Non-pigmented ciliary epithelial cell (primary cell): ENCODE measurements around the gene CIROP.

Source experiments
- DNase-seq: peaks from one replicate; pipeline ENCODE4 v3.0.0-alpha.2; 2010; ENCODE audit warnings: low read depth

CIROP gene

DNA sequence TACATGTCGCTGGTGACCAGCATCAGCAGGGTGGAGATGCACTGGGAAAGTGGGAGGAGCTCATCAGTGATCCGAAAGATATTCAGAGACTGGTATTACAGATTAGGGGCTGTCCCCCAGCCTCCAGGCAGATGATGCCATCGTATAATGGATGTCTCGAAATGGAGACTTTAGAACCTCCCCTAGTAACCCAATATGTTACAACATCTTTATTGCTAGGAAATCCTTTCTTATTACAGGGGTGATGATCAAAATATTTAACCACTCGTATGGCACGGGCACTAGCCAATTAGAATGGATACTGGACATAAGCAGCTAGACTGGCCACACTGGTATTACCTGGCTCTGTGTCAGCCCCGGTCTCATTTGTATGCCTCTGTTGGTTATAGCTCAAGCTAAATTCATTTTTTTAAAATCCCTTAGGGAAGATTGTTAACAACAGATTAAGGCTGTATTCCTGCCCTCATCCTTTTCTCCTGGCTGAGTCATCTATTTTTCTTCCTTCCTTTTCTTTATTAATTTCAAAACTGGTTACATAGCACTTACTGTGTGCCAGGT lies 25.0 kb upstream of the CIROP start:
- DNase-seq = no peak

DNA sequence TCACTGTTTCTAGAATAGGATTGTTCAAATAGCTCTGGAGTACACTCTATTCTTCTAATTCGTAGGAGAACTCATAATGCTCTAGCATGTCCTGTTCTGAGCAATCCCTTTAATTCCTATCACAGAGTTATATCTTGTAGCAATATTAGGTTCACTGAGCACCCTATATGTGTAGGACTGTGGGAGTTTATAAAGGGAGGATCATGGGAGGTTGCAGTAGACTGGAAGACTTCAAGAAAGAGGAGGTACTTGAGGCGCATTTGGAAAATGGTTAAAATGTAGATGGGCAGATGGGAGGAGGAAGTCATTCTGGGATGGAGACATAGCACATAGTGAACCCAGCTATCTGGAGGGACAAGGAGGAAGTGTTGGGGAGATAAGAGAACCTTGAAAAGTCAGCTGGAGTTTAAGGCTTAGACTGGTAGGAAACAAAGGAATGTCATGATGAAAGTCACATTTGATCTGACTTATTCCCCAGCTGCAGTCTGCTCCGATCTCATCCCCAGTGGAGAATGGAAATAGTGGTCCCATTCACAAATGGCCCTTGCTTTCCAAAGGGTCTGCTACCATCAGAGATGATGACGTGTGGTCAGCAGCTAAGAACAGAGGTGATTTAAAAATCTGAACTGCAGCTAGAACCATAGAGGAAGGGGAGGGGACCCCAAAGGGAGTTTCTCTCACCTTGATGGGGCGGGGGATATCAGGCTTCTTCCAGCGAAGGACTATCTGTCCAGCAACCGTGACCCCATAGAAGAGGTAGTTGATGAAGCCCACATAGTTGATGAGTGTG lies 24.4 kb upstream of the CIROP start:
- no peak for DNase-seq

DNA sequence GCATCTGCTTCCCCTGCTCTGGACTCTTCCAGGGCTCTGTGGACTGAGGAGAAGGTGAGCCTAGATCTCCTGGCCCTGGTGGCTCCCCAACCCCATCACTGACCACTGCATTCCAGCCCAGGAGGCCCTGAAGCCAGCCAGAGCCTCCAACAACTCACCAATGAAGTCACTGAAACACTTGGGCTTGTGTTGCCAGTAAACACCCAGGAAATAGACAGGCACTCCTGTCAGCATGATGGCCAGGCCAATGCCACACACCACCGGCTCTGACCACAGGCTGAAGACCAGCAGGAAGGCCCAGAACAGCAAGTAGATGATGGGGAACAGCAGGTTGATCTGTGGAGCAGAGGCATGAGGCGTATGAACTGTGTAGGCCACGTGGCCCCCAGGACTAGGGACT lies 23.1 kb upstream of the CIROP start:
- no peak for DNase-seq

DNA sequence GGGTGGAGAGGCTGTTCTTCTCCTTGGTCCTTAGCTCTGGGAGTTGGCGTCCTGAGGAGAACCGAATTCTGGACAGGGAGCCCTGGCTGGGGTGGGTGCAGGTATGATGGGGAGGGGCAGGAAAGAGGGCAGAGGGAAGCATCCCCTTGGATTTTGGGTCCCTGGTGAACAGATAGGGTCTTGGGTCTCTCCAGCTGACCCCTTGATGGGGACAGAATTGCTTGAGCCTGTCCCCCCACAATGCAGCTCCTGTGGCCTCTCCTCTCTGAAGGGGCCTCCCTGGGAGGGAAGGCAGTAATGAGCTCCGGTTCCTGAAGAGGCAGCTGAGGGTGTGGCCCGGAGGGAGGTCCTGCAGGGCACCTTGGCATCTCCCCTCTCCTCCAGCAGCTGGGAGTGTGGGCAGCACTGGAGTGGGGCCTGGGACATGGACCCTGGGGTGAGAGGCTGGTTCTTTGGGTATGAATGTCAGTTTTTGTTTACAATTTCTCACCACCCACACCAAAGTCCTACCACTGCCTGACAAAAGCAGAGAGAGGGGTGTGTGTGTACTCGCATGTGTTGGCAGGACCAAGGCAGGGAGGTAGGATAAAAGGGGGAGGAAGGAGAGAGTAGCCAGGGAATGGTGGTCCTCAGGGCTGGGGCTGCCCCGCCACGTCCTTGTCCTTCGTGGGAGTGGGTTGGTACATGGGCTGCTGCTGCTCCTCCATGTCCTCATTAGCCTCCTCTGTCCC lies 21.9 kb upstream of the CIROP start:
- no peak for DNase-seq

DNA sequence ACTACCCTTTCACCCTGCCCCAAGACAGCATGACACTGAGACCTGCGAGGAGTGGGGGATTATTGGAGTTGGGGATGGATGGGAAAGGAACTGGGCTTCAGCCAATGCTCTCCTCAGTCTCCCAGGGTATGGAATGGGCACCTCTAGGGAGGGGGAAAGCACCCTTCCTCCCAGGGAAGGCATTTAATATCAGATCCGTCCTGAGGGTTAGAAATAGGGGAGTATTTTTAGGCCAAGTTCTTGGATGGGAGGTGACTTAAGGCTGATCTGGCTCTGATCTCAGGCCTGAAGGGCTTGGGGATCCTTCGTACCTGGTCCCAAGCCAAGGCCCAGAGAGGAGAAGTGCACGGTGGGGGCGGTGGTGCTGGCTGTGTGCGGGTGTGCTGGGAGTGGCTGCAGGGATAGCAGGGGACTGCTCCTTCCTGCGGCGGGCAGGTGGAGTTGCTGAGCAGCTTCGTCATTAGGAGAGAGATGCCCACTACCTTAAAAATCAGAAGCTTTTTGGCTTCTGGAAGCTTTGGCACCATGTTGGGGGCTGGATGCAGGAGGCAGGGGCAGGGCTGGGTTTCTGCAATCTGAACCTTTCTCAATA lies 21.2 kb upstream of the CIROP start:
- DNase-seq = no peak

DNA sequence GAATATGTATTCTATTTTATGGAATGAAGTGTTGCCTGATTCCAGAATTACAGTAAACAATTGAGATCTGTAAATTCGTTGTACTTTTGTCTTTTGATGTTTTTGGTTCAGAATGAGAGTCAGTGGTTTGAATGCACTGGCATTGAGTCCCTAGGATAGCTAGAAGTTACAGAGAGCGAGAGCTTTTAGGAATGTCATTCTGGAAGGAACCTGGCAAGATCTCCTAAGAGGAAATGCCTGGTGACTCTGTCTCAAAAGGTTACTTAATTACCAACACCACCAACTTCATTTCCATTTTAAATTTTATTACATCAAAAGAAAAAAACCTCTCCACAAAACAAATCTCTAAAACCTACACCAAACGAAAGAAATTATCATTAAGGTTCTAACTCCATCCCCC lies 20.2 kb upstream of the CIROP start:
- DNase-seq = no peak

- DNase-seq = no peak
These were observed 19.7 kb upstream of the CIROP start for GRCh38 chr14:23124337-23124954.

DNA sequence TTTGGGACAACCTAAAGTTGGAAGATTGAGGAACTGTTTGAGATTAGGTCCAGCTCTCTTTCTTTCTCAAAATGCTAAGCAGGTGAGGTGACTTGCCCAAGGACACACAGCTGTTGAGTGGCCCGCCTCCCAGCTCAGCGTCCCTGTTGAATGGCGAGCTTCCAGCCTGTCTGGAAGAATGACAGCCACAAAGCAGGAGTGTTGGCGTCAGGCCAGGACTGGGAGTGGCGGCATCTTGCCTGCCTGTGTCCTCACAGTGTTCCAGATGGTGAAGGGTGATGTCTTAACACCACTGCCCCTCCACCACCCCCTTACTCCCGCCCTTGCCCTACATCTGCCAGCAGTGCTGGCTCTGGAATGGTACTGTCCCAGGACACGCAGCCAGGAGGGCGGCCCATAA lies 18.6 kb upstream of the CIROP start:
- DNase-seq = no peak

GRCh38 chr14:23122086-23122485 lies 17.3 kb upstream of the CIROP start:
- DNase-seq = no peak

- no peak for DNase-seq
These were observed 16.6 kb upstream of the CIROP start for GRCh38 chr14:23121361-23121771.

DNA sequence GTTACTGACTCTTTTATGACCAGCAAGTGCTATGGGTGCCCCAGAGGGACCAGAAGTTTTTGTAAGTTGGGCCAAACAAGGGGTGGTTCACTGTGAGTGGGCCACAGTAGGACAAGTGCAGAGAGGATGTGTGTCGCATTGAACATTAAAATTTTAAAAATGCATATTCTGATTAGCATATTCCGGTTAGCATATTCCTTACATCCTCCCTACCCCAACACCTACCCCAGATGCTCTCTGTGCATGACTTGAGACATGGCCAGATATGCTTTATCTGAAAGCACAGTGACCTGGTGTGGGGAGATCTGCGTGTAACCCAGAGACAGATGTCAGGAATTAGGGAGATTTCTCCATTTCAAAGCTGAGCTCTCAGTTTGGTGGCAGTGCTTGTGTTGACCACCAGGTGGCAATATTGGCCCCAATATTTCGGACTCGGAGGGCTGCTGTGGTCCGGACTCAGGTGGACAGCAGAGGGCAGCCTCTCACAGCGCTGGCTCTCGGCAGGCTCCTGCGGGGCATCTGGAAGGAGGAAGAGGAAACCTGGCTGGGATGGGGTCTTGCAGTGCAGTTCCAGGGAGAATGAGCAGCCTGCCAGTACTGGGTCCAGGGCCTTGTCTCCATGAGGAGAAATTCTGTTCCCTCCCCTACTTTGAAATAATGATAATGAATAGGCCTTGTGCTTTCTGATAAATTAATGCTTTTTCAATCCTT lies 15.9 kb upstream of the CIROP start:
- DNase-seq = no peak

GRCh38 chr14:23119363-23120327 lies 14.9 kb upstream of the CIROP start:
- DNase-seq = no peak

DNA sequence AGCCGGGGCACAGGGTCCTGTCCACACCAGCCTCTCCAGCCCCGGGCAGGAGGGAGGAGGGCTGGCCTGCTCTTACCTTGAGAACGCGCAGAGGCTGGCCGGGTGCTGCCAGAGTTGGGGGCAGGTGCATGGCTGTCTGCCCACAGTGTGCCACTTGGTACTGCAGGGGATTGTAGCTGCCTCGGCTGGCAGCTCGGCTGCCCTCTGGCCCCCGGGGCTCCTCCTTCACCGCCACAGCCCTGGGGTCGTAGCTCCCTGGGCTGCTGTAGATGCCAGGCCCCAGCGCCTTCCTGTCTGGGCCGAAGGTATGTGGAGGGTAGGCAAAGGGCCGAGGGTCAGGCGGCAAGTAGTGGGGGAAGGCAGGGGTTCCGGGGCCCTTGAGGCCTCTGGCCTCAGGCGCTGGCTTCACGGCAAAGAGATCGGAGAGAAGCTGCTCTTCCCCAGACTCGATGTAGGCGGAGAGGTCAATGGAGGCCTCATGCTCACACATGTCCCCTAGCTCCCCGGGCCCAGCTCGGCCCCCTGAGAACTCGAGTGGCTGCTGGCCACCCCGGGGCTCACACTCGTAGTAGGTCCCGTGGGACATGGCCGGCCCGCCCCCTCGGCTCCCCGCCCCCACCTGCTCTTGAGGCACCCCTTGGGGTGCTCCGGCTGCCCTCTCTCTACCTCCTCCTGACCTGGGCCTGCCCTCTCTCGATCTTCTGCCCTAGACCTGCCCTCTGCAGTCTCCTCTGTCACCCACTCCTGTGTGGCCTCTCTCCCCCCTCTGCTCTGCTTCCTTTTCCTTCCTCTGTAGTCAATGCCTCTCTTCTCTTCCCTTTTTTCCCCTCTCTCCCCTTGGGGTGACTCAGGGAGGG lies 13.9 kb upstream of the CIROP start, which contains the start of gene CEBPE:
TSS of gene CEBPE (minus strand) at position 750 of the 857 bp plus-strand sequence. CDS start at position 586, 164 bp downstream.
- no peak for DNase-seq

DNA sequence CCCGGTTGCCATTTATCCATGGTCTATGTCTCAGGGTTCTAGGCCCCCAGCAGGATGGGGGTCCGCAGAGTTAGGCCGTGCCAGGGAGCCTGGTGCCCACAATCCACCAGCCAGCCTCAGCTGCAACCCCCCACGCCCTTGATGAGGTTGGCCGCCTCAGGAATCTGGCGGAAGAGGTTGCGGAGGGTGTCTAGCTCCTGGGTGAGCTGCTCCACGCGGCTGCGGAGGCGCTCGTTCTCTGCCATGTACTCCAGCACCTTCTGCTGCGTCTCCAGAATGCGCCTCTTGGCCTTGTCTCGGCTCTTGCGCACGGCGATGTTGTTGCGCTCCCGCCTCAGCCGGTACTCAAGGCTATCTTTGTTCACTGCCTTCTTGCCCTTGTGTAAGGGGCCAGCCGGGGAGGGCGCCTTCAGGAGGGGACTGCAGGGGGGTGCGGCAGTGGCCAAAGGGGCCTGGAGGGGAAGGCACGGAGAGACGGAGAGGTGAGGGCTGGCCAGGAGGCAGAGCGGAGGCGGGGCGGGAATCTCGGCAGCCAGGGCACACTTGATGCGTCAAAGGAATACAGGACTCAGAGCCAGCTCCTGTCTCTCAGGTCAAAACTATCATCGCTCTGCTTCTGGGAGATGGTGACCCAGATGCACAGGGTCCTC lies 12.7 kb upstream of the CIROP start:
- no peak for DNase-seq

DNA sequence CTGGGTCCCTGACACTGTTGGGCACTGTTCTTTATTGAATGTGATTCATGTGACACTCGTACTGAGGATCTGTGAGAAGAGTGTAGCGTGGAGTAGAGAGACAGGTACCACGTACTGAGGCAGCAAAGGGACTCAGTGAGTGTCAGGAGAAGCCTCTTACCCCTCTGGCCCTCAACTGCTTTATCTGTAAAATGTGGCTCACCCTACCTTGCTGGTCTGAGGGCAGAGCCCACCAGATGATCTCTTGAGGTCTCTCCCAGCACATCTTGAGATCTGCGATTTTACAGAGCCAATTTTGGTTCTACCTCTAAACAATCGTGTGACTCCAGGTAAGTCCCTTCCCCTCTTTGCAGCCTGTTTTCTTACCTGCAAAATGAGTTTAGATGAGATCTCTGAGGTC lies 11.1 kb upstream of the CIROP start:
- no peak for DNase-seq

- peak; percentile 90 for DNase-seq
These were observed 10.4 kb upstream of the CIROP start for GRCh38 chr14:23115039-23115731.

GRCh38 chr14:23114669-23115038 lies 9.9 kb upstream of the CIROP start:
- DNase-seq = no peak

DNA sequence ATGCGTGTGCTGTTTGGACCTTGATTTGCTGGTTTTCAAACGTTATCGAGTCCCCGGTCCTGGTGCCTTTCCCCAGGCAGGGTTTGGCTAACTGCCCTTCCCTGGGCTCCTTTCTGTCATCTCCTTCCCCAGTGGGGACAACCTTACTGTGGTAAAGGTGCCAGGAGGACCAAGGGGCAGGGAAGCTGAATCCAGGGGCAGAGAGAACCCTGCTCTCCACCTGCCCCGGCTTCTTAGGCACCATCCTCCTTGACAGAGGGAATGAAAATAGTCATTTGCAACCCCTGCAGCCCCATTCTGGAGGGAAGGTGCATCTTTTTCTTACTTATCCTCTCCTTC lies 9.3 kb upstream of the CIROP start:
- DNase-seq = no peak
